Measurements from ENCODE around the gene C5. TPM values are rescaled to one million over a fixed set of nuclear protein-coding genes. Genes with fewer than 3 reads are reported as not detected.

Gene C5
- total and polyA plus RNA-seq, 2 experiments from 2014 or later = 0.31 TPM; not detected in 1

GRCh38 chr9:120965344-120966012 is 84.6 kb downstream of the C5 start (continued):
- no peak for TF ChIP-seq ZNF462 (CRISPR knock-in tag; IDR thresholded peaks at IDR 0.05)
- no peak for TF ChIP-seq ETS1 (IDR thresholded peaks at IDR 0.05)
- TF ChIP-seq EZH2phosphoT487 (IDR thresholded peaks at IDR 0.05; ENCODE audit: unreplicated experiment) = no peak
- TF ChIP-seq JUNB (IDR thresholded peaks at IDR 0.05; ENCODE audit: unreplicated experiment) = no peak
- no peak for TF ChIP-seq CREB1 (CRISPR knock-in tag; IDR thresholded peaks at IDR 0.05; ENCODE audit: low read depth)
- TF ChIP-seq STAT1 (IDR thresholded peaks at IDR 0.05; ENCODE audit: unreplicated experiment) = no peak
- no peak for TF ChIP-seq ZNF331 (CRISPR knock-in tag; IDR thresholded peaks at IDR 0.05; ENCODE audit: low read depth)

DNA sequence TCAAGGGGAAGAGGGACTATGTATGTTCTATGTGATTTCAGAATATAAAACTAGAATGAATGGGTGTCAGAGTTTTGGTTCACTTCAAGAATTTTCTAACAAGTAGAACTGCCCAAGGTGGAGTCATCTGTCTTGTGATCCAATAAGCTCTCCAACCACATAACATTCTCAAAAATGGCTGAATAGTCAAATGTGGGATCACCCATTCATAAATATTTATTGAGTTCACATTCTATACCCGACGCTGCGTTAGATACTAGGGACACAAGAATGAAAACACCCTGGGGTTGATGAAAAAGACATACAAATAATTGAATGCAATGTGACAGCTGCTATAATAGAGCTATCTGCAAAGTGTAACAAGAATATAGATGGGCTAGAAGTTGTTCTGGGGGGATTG is 88.1 kb downstream of the C5 start:
- Histone ChIP-seq H3K4me3 (no peak overlapping the region), H3K79me2 (replicated peaks; ENCODE audit: insufficient read depth) (no peaks in the 10 kb centered on the region), H3K4me2 (no peak overlapping the region), H3K36me3 (ENCODE audit: insufficient read depth) (no peaks in the 10 kb centered on the region), H2AFZ (no peak overlapping the region), H3K9me2 (ENCODE audit: insufficient read depth) (no peaks in the 10 kb centered on the region), H3K27ac (ENCODE audit: low read depth) (no peak overlapping the region), H3F3A (replicated peaks; ENCODE audit: low read depth) (no peaks in the 10 kb centered on the region), H4K20me1 (replicated peaks; ENCODE audit: insufficient read depth) (no peaks in the 10 kb centered on the region), H3K27me3 (ENCODE audit: insufficient read depth) (no peaks in the 10 kb centered on the region), H3K4me1 (ENCODE audit: insufficient read depth) (peaks cover 24% of the 10 kb centered on the region)
- H3K9me3 Mint-ChIP-seq = no peaks in the 10 kb centered on the region
- peaks cover 27% of the 10 kb centered on the region for H3K4me1 Mint-ChIP-seq
- TF ChIP-seq CTCF (conservative IDR thresholded peaks at IDR 0.05; ENCODE audit: low read depth in 2 of 2) = no peak
- TF ChIP-seq ETS1 (IDR thresholded peaks at IDR 0.05) = no peak
- no peak for TF ChIP-seq ZNF331 (CRISPR knock-in tag; IDR thresholded peaks at IDR 0.05; ENCODE audit: low read depth)
- TF ChIP-seq POLR2AphosphoS5 (IDR thresholded peaks at IDR 0.05; ENCODE audit: low read depth) = no peak
- no peak for TF ChIP-seq EZH2 (IDR thresholded peaks at IDR 0.05; ENCODE audit: low read depth, unreplicated experiment)
- TF ChIP-seq STAT1 (IDR thresholded peaks at IDR 0.05; ENCODE audit: unreplicated experiment) = no peak
- TF ChIP-seq JUNB (IDR thresholded peaks at IDR 0.05; ENCODE audit: unreplicated experiment) = no peak
- H3K27me3 Mint-ChIP-seq (ENCODE audit: insufficient read depth, low read depth, poor library complexity) = no peaks in the 10 kb centered on the region
- H3K36me3 Mint-ChIP-seq (ENCODE audit: low read depth) = no peaks in the 10 kb centered on the region
- DNase-seq (ENCODE audit: low spot score) = no peak
- H3K27ac Mint-ChIP-seq = no peak overlapping the region
- no peak for ATAC-seq
- no peak overlapping the region for H3K4me3 Mint-ChIP-seq

Measured in GM23338 (cell line).